CD4-positive, CD25-positive, alpha-beta regulatory T cell (primary cell): ENCODE measurements around the gene CD300LG. TPM values are rescaled to one million over a fixed set of nuclear protein-coding genes. Genes with fewer than 3 reads are reported as not detected.
A peak's percentile ranks its signal among the peaks of the same experiment; 100 is the strongest.

Experiments used
- ATAC-seq, 2 donors: fragments of 150-1000 bp; cut with Tn5 transposase; one replicate each; pipeline ENCODE4 v1.10.0; 2021; ENCODE audit warnings: low read depth in 2 of 2, moderate number of reproducible peaks in 2 of 2, moderate library complexity in 1 of 2
- DNase-seq, 3 donors: peaks; one replicate each; pipeline versions ENCODE4 v3.0.0 to v3.0.0-alpha.2; 2012 to 2022; ENCODE audit warnings: mixed read lengths in 1 of 3
- H3K27ac ChIP-seq: one replicate; pipeline ENCODE4 v1.7.0; 2013; ENCODE audit warnings: mild to moderate bottlenecking, low read length; ENCODE audit not compliant: insufficient read depth, poor library complexity, severe bottlenecking
- H3K27me3 ChIP-seq: one replicate; pipeline ENCODE4 v1.7.0; 2013; ENCODE audit warnings: low read length; ENCODE audit not compliant: control insufficient read depth, insufficient read depth
- H3K36me3 ChIP-seq: one replicate; pipeline ENCODE4 v1.7.0; 2013; ENCODE audit warnings: mild to moderate bottlenecking, low read length, moderate library complexity; ENCODE audit not compliant: control insufficient read depth, insufficient read depth
- H3K4me1 ChIP-seq: 2 replicates; pipeline ENCODE4 v1.7.0; 2013; ENCODE audit warnings: mild to moderate bottlenecking, low read length; ENCODE audit not compliant: insufficient read depth, control insufficient read depth, poor library complexity, severe bottlenecking
- H3K4me3 ChIP-seq: one replicate; pipeline ENCODE4 v1.7.0; 2013; ENCODE audit warnings: low read depth, mild to moderate bottlenecking, low read length, moderate library complexity
- H3K9me3 ChIP-seq, 2 experiments: 1 replicate in 1 of 2; 2 replicates in 1 of 2; pipeline ENCODE4 v1.7.0; 2013; ENCODE audit warnings: low read length in 2 of 2, mild to moderate bottlenecking in 1 of 2, moderate library complexity in 1 of 2; ENCODE audit not compliant: control insufficient read depth in 2 of 2
- H3K27ac Mint-ChIP-seq, 3 donors: one replicate each; pipeline ENCODE4 v1.8.0; 2020 to 2022; ENCODE audit warnings: mild to moderate bottlenecking in 3 of 3, mixed read lengths in 3 of 3, moderate library complexity in 2 of 3
- H3K27me3 Mint-ChIP-seq: one replicate; pipeline ENCODE4 v1.8.0; 2022; ENCODE audit warnings: mild to moderate bottlenecking, mixed read lengths
- H3K36me3 Mint-ChIP-seq: one replicate; pipeline ENCODE4 v1.8.0; 2020; ENCODE audit warnings: mixed read lengths
- H3K4me1 Mint-ChIP-seq, 4 donors: one replicate each; pipeline ENCODE4 v1.8.0; 2020 to 2022; ENCODE audit warnings: mixed read lengths in 4 of 4, mild to moderate bottlenecking in 1 of 4
- H3K4me3 Mint-ChIP-seq, 4 donors: one replicate each; pipeline ENCODE4 v1.8.0; 2020 to 2022; ENCODE audit warnings: mild to moderate bottlenecking in 4 of 4, mixed read lengths in 4 of 4, moderate library complexity in 3 of 4
- H3K9me3 Mint-ChIP-seq, 7 donors: one replicate each; pipeline ENCODE4 v1.8.0; 2020 to 2022; ENCODE audit warnings: mixed read lengths in 7 of 7, mild to moderate bottlenecking in 3 of 7, moderate library complexity in 2 of 7
- polyA plus RNA-seq, 4 donors: library from polyadenylated mRNA; unstranded; fragments of 300-500 nt; fragmentation: Illumina TruSeq; gene quantifications; one replicate each; pipeline ENCODE4 v1.2.3, GENCODE V29; 2021
- total RNA-seq: library from RNA; stranded (reverse); gene quantifications from one replicate; pipeline ENCODE4 v1.2.3, GENCODE V29; 2022

The CD300LG gene
- total and polyA plus RNA-seq, 5 donors from 2014 or later, result not detected

DNA sequence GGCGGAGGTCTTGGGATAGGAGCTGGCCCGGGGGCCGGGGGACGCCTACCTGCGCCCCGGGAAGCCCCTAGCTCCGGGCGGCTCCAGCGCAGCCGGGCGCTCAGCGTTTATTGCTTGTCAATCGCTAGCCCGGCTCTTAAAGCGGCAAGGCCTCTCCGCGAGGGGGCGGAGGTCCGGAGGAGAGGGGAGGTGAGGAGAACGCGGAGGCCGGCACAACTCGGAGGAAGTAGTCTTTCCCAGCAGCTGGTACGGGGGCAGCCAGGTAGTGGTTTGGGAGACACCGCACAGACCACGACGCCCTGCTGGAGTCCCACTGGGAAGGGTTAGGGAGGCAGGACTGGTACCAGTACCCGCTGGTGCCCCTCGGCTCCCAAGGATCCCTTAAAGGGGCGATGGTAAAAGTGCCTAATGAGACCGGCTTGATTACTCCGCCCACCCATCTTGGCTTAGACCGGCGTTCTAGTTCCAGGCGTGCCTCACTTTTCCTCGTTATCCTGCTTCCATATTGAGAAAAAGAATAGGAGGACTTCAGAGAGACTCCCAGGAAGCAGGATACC is 60.5 kb downstream of the CD300LG start, which contains the start of gene MPP2:
MPP2 (minus strand) TSS at position 112 of the 557 bp plus-strand sequence. CDS start 3,076 bp downstream, outside the sequence.
- no peaks in the 10 kb centered on the region for H3K9me3 Mint-ChIP-seq

DNA sequence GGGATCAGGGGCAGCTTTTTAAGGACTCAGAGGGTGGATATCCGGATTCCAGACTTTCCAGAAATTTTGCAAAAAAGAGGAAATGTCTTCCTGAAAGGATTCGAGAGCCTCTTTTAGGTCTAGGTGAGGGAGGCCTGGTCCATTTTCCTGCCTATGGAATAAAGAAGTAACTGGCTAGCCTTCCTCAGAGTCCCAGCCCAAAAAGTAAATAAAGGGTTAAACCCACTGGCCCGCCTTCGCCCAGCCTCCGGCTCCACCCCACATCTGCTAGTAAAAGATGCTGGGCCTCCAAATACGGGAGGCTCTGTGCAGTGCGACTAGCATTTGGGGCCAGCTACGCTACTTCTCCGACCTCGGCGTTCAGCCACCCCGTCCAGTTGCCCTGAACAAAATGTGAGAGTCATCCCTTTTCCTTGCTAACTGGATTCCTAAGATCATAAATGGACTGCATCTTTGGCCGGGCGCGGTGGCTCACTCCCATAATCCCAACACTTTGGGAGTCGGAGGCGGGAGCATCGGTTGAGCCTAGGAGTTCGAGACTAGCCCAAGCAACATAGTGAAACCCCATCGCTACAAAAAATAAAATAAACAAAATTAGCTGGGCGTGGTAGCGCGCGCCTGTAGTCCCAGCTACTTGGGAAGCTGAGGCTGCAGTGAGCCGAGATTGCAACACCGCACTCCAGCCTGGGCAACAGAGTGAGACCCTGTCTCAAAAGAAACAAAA is 61.2 kb downstream of the CD300LG start:
- Histone ChIP-seq H3K36me3 (no peaks in the 10 kb centered on the region), H3K27ac (no peak overlapping the region), H3K27me3 (peaks cover 18% of the 10 kb centered on the region), H3K4me3 (peak overlapping the region; percentile 44), H3K9me3 (no peaks in the 10 kb centered on the region), H3K4me1 (peaks cover 25% of the 10 kb centered on the region)
- Mint-ChIP-seq H3K9me3 (no peaks in the 10 kb centered on the region), H3K27me3 (peaks cover 65% of the 10 kb centered on the region), H3K4me1 (peaks cover 0 to 27% (median 14%) of the 10 kb centered on the region in 4 donors), H3K4me3 (peak overlapping the region; percentile 2 to 88 (median 79)), H3K36me3 (no peaks in the 10 kb centered on the region), H3K27ac (peak overlapping the region in 1 of 3 donors; percentile 90)
- ATAC-seq (peak in 1 of 2 donors; percentile 46), DNase-seq (peak in 2 of 3 donors; percentile 57 to 58)

More for the DNA sequence above, 60.5 kb downstream of the CD300LG start, which contains the start of gene MPP2:
- Histone ChIP-seq H3K9me3 (no peaks in the 10 kb centered on the region), H3K36me3 (no peaks in the 10 kb centered on the region), H3K27me3 (peaks cover 18% of the 10 kb centered on the region), H3K4me3 (peak within 1 kb of the TSS; percentile 44), H3K27ac (no peak within 1 kb of the TSS), H3K4me1 (peaks cover 25% of the 10 kb centered on the region)
- Mint-ChIP-seq H3K27ac (peak within 1 kb of the TSS in 2 of 3 donors; percentile 90 to 95), H3K4me3 (peak within 1 kb of the TSS; percentile 74 to 92 (median 86)), H3K36me3 (no peaks in the 10 kb centered on the region), H3K27me3 (peaks cover 66% of the 10 kb centered on the region), H3K4me1 (peaks cover 0 to 27% (median 14%) of the 10 kb centered on the region in 4 donors)
- DNase-seq (peak; percentile 31 to 63 (median 53)), ATAC-seq (peak; percentile 33 to 66)

DNA sequence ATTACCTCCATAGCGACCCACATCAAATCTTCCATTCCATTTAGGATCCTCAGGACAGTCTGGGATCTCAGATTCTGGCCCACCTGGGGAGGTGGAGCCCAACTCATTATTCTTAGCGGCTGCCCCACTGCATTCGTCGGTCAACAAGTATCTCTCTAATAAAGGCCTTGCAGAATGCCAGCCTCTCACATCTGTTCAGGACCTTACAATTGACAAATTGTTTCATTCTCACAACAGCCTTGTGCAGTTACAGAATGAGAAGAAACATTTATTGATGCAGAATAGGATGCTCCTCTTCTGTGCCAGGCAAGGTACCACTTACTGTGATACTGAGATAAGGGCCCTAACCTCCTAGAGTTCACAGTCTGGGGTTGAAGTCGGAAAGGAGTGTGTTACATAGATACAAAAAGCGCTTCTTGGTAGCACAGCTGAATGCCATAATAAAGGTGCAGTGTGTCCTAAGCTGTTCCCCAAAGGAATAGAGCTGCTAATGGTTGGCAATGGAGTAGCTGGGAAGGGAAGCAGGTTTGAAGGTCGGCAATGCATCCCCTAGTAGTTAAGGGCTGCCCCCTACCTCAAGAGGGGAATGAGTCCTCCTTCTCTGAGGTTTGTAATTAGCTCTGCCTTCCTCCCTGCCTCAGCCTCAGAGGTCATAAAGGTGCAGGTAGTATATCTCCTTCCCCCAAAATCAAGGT is 62.7 kb downstream of the CD300LG start:
- H3K9me3 ChIP-seq, result no peaks in the 10 kb centered on the region
- Mint-ChIP-seq H3K27ac (no peak overlapping the region), H3K27me3 (peaks cover 50% of the 10 kb centered on the region), H3K4me3 (peak overlapping the region in 1 of 4 donors; percentile 46), H3K36me3 (no peaks in the 10 kb centered on the region), H3K4me1 (peaks cover 0 to 25% (median 11%) of the 10 kb centered on the region in 4 donors), H3K9me3 (no peaks in the 10 kb centered on the region)
- H3K4me3 ChIP-seq, result no peak overlapping the region
- DNase-seq, result no peak
- no peaks in the 10 kb centered on the region for H3K36me3 ChIP-seq
- no peak for ATAC-seq
- peaks cover 12% of the 10 kb centered on the region for H3K27me3 ChIP-seq
- H3K4me1 ChIP-seq, result peaks cover 25% of the 10 kb centered on the region
- H3K27ac ChIP-seq, result no peak overlapping the region

DNA sequence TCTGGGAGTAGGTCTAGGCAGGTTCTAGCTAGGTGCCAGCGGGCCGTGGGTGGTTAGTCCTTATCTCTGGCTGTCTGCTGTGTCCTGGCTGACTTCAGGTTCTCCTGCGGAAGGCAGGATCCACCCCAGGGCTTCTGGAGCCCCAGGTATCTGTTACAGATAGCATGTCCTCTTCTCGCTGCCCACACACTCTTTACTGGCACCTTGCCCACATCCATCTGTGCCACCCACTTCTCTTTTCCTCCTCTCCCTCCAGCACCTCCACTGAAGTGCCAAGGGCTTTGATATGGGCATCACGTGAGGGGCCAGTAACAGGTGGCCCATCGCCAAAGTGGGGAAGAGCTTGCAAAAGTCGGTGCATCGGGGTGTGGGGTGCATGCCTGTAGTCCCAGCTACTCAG is 64.9 kb downstream of the CD300LG start:
- Histone ChIP-seq H3K4me1 (peaks cover 16% of the 10 kb centered on the region), H3K27ac (no peak overlapping the region), H3K9me3 (no peaks in the 10 kb centered on the region), H3K36me3 (no peaks in the 10 kb centered on the region), H3K4me3 (no peak overlapping the region), H3K27me3 (peaks cover 5% of the 10 kb centered on the region)
- DNase-seq (no peak), ATAC-seq (no peak)
- Mint-ChIP-seq H3K27ac (no peak overlapping the region), H3K36me3 (no peaks in the 10 kb centered on the region), H3K27me3 (peaks cover 28% of the 10 kb centered on the region), H3K4me3 (no peak overlapping the region), H3K9me3 (no peaks in the 10 kb centered on the region), H3K4me1 (peaks cover 4 to 20% (median 14%) of the 10 kb centered on the region in 4 donors)

DNA sequence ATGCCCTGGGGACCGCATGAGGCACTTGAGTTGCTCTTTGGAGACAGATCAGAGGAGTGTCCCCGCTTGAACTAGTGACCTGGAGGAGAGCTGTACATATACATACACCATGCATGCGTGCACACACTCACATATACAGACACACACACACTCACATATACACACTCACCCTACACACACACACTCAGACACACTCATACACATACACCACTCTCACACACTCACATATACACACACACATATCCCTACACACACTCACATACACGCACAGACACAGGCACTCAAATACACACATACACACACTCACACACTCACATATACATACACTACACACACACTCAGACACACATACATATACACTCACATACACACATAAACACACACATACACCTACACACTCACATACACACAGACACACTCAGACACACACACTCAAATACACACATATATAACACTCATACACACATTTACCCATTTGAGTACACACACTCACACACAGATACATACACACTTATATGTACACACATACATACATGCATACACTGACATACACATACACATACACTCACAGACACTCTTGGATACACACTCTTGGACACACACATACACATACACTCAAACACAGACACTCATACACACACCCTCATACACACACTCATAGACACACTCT is 65.8 kb downstream of the CD300LG start:
- Mint-ChIP-seq H3K4me1 (peaks cover 8 to 21% (median 16%) of the 10 kb centered on the region in 4 donors), H3K4me3 (no peak overlapping the region), H3K9me3 (no peaks in the 10 kb centered on the region), H3K27me3 (peaks cover 21% of the 10 kb centered on the region), H3K36me3 (no peaks in the 10 kb centered on the region), H3K27ac (no peak overlapping the region)
- ATAC-seq (no peak), DNase-seq (no peak)
- no peaks in the 10 kb centered on the region for H3K9me3 ChIP-seq
- peaks cover 2% of the 10 kb centered on the region for H3K27me3 ChIP-seq
- peaks cover 16% of the 10 kb centered on the region for H3K4me1 ChIP-seq
- H3K27ac ChIP-seq, result no peak overlapping the region
- no peak overlapping the region for H3K4me3 ChIP-seq
- no peaks in the 10 kb centered on the region for H3K36me3 ChIP-seq

Other genes starting within 250 kb of the CD300LG start
- 15.3 TPM for gene MEOX1, start 185.3 kb upstream of the CD300LG start, total RNA-seq
- gene MEOX1, start 185.3 kb upstream of the CD300LG start, polyA plus RNA-seq, result 10 to 100 TPM; 25.4 to 36.5 (median 32.1) TPM
- not detected for gene SOST, start 88.4 kb upstream of the CD300LG start, total RNA-seq
- not detected for gene SOST, start 88.4 kb upstream of the CD300LG start, polyA plus RNA-seq
- 9.8 TPM for gene DUSP3, start 68.2 kb upstream of the CD300LG start, total RNA-seq
- 1 to 10 TPM; 4.6 to 6.5 (median 6.0) TPM for gene DUSP3, start 68.2 kb upstream of the CD300LG start, polyA plus RNA-seq
- not detected for gene CFAP97D1, start 66.7 kb upstream of the CD300LG start, total RNA-seq
- not detected for gene CFAP97D1, start 66.7 kb upstream of the CD300LG start, polyA plus RNA-seq
- not detected for gene MPP3, start 14.0 kb upstream of the CD300LG start, total RNA-seq
- not detected for gene MPP3, start 14.0 kb upstream of the CD300LG start, polyA plus RNA-seq
- gene MPP2, start 60.4 kb downstream of the CD300LG start, total RNA-seq, result 1.6 TPM
- gene MPP2, start 60.4 kb downstream of the CD300LG start, polyA plus RNA-seq, result under 1 TPM in 1 of 4 donors, not detected in 3; 0.47 TPM
- not detected for gene PPY, start 95.3 kb downstream of the CD300LG start, total RNA-seq
- gene PPY, start 95.3 kb downstream of the CD300LG start, polyA plus RNA-seq, result not detected
- gene PYY, start 106.8 kb downstream of the CD300LG start, total RNA-seq, result not detected
- gene PYY, start 106.8 kb downstream of the CD300LG start, polyA plus RNA-seq, result not detected
- gene NAGS, start 157.4 kb downstream of the CD300LG start, total RNA-seq, result 0.39 TPM
- 1 to 10 TPM; 1.2 to 1.9 (median 1.3) TPM for gene NAGS, start 157.4 kb downstream of the CD300LG start, polyA plus RNA-seq
- gene TMEM101, start 167.8 kb downstream of the CD300LG start, total RNA-seq, result 15.8 TPM
- gene TMEM101, start 167.8 kb downstream of the CD300LG start, polyA plus RNA-seq, result 10 to 100 TPM; 40.7 to 44.9 (median 41.3) TPM
- 42.6 TPM for gene LSM12, start 219.5 kb downstream of the CD300LG start, total RNA-seq
- 10 to 100 TPM; 69.8 to 83.7 (median 72.6) TPM for gene LSM12, start 219.5 kb downstream of the CD300LG start, polyA plus RNA-seq
- 10.7 TPM for gene G6PC3, start 223.6 kb downstream of the CD300LG start, total RNA-seq
- 10 to 100 TPM; 15.0 to 21.5 (median 16.5) TPM for gene G6PC3, start 223.6 kb downstream of the CD300LG start, polyA plus RNA-seq